Retinal pigment epithelial cell (primary cell): ENCODE results near the gene TRPM8.

Experiments
- DNase-seq: peaks from one replicate; pipeline ENCODE4 v3.0.0-alpha.2; 2010; ENCODE audit warnings: low read depth
- H3K4me3 ChIP-seq: 2 replicates; pipeline ENCODE4 v1.5.1; 2011; ENCODE audit warnings: mild to moderate bottlenecking, low read length, control low read depth, moderate library complexity
- TF ChIP-seq, protein P1 (sequence below): conservative IDR thresholded peaks from 2 replicates; pipeline ENCODE4 v1.5.1; 2011; ENCODE audit warnings: low read depth, low read length, control low read depth, inconsistent platforms

TRPM8 gene

DNA sequence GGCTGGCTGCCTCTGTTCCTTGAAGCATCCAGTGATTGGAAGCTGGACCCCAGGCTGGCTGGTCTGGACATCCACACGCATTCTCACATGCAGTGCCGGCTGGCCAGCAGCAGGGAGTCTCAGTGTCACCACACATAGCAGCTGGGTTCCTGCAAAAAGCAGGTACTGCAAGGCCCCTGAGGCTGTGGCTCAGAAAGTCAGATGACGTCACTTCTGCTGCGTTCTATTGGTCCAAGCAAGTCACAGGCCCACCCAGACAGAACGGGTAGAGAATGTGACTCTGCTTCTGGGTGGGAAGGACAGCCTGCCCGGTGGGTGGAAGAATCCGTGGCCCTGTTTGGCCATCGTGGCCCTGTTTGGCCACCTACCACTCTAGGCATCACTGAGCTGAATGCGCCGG is 82.0 kb downstream of the TRPM8 start:
- TF ChIP-seq, protein P1, sequence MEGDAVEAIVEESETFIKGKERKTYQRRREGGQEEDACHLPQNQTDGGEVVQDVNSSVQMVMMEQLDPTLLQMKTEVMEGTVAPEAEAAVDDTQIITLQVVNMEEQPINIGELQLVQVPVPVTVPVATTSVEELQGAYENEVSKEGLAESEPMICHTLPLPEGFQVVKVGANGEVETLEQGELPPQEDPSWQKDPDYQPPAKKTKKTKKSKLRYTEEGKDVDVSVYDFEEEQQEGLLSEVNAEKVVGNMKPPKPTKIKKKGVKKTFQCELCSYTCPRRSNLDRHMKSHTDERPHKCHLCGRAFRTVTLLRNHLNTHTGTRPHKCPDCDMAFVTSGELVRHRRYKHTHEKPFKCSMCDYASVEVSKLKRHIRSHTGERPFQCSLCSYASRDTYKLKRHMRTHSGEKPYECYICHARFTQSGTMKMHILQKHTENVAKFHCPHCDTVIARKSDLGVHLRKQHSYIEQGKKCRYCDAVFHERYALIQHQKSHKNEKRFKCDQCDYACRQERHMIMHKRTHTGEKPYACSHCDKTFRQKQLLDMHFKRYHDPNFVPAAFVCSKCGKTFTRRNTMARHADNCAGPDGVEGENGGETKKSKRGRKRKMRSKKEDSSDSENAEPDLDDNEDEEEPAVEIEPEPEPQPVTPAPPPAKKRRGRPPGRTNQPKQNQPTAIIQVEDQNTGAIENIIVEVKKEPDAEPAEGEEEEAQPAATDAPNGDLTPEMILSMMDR: no peak
- H3K4me3 ChIP-seq: no peak overlapping the region
- DNase-seq: no peak

DNA sequence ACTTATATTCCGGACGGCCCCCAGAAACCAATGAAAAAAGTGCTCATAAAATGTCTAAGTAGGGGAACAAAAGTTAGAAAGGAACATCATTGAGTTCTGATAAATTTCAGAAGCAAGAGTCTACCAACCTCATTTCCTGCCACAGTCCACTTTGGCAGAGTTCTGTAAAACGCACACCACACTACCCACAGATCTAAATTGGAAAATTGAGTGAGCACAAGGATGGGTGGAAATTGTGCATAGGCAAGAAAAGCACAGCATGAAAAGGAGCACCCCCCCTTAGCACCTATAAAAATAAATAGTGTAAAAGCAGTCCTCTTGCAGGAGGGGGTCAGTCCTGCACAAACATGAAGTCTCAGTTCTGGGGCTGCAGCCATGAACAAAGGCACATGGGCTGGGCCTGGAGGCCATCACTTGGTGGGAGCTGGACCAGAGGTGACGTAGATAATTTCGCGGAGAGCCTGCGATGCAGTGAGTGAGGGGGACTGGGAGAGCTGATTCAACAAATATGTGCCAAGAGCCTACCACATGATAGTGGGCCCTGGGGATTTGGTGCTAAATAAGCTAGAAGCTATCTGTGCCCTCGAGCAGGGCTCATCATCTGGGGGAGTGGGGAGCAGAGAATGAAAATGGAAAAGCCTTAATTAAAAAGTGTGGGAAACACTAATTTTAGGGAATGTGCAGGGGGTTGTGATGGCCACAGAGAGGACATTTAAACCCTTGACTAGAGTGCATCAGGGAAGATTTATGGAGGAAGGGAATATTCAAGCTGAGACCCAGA is 84.4 kb downstream of the TRPM8 start:
- TF ChIP-seq, protein P1: no peak
- DNase-seq: no peak
- H3K4me3 ChIP-seq: no peak overlapping the region

- no peak overlapping the region for H3K4me3 ChIP-seq
- TF ChIP-seq, protein P1: no peak
- DNase-seq: no peak
These were observed 85.1 kb downstream of the TRPM8 start for GRCh38 chr2:234002281-234002680.

- no peak overlapping the region for H3K4me3 ChIP-seq
- TF ChIP-seq, protein P1: peak; percentile 9
- peak; percentile 77 for DNase-seq
These were observed 86.9 kb downstream of the TRPM8 start for GRCh38 chr2:234003972-234004617.

- TF ChIP-seq, protein P1: no peak
- no peak for DNase-seq
- H3K4me3 ChIP-seq: no peak overlapping the region
These were observed 88.0 kb downstream of the TRPM8 start for GRCh38 chr2:234005126-234005525.

GRCh38 chr2:234006501-234006900 is 89.3 kb downstream of the TRPM8 start:
- TF ChIP-seq, protein P1: no peak
- no peak for DNase-seq
- H3K4me3 ChIP-seq: no peak overlapping the region

DNA sequence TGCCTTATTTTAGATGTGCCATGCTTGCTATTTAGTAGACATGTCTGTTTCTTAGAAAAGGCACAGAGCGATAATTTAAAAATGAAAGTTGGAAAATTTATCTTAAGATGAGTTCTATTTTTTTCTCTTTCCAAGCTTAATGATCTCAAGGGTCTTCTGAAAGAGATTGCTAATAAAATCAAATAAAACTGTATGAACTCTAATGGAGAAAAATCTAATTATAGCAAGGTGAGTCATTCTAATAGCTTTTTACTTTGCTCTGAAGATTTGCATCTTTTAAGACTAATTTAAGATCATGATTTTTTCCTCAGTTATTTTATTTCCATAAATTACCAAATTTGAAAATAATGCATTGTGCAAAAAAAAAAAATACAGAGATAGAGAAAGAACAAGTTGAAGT is 97.3 kb downstream of the TRPM8 start:
- DNase-seq: no peak
- TF ChIP-seq, protein P1: no peak
- no peak overlapping the region for H3K4me3 ChIP-seq
